GM19463 (cell line): Measurements from ENCODE around the gene PCDHGB3.

ENCODE experiments used
- ATAC-seq: cut with Tn5 transposase; IDR thresholded peaks from one replicate; pipeline ENCODE4 v1.9.1; 2021; ENCODE audit warnings: mild to moderate bottlenecking, moderate library complexity; ENCODE audit not compliant: unreplicated experiment

Gene PCDHGB3

DNA sequence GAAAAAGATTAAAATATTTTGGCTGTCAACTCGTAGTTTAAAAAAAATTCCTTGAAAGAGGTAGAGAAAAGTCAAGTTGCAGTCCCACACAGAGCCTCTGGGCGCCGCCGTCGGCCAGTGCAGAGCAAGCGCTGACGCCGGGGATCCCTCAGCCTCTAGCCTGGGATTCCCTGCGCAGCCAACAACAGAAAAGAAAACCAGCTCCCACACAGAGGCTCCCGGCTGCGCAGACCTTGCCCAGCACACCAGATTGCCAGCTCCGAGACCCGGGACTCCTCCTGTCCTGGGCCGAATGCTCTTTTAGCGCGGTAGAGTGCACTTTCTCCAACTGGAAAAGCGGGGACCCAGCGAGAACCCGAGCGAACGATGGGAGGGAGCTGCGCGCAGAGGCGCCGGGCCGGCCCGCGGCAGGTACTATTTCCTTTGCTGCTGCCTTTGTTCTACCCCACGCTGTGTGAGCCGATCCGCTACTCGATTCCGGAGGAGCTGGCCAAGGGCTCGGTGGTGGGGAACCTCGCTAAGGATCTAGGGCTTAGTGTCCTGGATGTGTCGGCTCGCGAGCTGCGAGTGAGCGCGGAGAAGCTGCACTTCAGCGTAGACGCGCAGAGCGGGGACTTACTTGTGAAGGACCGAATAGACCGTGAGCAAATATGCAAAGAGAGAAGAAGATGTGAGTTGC is 47.6 kb downstream of the PCDHGB3 start, which contains the start of gene PCDHGB7:
PCDHGB7 (plus strand) TSS at position 184 of the 679 bp plus-strand sequence; CDS start at position 367, 183 bp downstream.
- ATAC-seq: peak; percentile 67

DNA sequence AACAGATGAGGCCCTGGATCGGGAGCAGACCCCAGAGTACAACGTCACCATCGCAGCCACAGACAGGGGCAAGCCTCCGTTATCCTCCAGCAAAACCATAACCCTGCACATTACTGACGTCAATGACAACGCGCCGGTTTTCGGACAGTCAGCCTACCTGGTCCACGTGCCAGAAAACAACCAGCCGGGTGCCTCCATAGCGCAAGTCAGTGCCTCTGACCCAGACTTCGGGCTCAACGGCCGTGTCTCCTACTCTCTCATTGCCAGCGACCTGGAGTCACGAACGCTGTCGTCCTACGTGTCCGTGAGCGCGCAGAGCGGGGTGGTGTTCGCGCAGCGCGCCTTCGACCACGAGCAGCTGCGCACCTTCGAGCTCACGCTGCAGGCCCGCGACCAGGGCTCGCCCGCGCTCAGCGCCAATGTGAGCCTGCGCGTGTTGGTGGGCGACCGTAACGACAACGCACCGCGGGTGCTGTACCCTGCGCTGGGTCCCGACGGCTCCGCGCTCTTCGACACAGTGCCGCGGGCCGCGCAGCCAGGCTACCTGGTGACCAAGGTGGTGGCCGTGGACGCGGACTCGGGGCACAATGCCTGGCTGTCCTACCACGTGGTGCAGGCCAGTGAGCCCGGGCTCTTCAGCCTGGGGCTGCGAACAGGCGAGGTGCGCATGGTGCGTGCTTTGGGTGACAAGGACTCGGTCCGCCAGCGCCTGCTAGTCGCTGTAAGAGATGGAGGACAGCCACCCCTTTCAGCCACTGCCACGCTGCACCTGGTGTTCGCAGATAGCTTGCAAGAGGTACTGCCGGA is 49.2 kb downstream of the PCDHGB3 start:
- ATAC-seq: no peak

DNA sequence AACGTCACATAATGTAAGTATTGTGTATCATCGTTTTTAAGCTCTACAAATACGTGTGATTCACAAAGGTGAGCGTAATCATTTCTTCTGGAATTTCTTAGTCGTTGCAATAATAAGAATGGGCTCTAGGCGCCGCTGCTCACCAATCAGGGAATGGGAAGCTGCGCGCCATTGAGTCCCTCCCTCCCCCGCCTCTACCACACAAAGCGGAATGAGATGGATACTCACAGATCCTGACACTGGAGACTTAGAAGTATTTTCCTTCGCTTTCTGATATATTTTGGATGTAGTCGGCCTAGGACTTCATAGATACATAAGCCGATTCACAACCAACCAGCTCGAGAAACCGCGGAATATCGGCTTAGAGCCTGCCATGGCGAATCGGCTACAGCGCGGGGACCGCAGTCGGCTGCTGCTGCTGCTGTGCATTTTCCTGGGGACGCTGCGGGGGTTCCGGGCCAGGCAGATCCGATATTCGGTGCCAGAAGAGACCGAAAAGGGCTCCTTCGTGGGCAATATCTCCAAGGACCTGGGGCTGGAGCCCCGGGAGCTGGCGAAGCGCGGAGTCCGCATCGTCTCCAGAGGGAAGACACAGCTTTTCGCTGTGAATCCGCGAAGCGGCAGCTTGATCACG is 50.9 kb downstream of the PCDHGB3 start, which contains the start of gene PCDHGA11:
PCDHGA11 (plus strand) TSS at position 197 of the 634 bp plus-strand sequence; CDS start at position 374, 177 bp downstream.
- ATAC-seq: peak; percentile 51

DNA sequence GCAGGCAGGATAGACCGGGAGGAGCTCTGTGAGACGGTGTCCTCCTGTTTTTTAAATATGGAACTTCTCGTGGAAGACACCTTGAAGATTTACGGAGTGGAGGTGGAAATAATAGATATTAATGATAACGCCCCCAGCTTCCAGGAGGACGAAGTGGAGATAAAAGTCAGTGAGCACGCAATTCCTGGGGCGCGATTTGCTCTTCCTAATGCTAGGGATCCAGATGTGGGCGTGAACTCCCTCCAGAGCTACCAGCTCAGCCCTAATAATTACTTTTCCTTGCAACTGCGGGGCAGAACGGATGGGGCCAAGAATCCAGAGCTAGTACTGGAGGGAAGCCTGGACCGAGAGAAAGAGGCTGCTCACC is 51.4 kb downstream of the PCDHGB3 start:
- no peak for ATAC-seq
